ENCODE measurements around the gene ABHD11.

- TF ChIP-seq, protein P1, sequence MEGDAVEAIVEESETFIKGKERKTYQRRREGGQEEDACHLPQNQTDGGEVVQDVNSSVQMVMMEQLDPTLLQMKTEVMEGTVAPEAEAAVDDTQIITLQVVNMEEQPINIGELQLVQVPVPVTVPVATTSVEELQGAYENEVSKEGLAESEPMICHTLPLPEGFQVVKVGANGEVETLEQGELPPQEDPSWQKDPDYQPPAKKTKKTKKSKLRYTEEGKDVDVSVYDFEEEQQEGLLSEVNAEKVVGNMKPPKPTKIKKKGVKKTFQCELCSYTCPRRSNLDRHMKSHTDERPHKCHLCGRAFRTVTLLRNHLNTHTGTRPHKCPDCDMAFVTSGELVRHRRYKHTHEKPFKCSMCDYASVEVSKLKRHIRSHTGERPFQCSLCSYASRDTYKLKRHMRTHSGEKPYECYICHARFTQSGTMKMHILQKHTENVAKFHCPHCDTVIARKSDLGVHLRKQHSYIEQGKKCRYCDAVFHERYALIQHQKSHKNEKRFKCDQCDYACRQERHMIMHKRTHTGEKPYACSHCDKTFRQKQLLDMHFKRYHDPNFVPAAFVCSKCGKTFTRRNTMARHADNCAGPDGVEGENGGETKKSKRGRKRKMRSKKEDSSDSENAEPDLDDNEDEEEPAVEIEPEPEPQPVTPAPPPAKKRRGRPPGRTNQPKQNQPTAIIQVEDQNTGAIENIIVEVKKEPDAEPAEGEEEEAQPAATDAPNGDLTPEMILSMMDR (IDR thresholded peaks at IDR 0.05), result no peak
- no peak for TF ChIP-seq POLR2A (IDR thresholded peaks at IDR 0.05)
Measured at GRCh38 chr7:73705551-73705920, 33.1 kb downstream of the ABHD11 start.

Data from heart left ventricle (tissue), 13 donors.